ENCODE data around the gene TGFBR3L.
A peak's percentile ranks its signal among the peaks of the same experiment; 100 is the strongest.
"Not testable (repeated sequence)": the region's sequence is repeated elsewhere in the genome, so short reads cannot be mapped to it uniquely, and the experiment has no call there.

Gene TGFBR3L

GRCh38 chr19:7918615-7919421, 4.2 kb downstream of the TGFBR3L start:
- no peak for DNase-seq

GRCh38 chr19:7919610-7920518, 5.2 kb downstream of the TGFBR3L start, which contains the start of gene SNAPC2:
Gene SNAPC2, plus strand, starts transcription at chr19:7920338. Its CDS starts 29 bp downstream, at chr19:7920367.
- DNase-seq = peak; percentile 86 to 90

GRCh38 chr19:7920519-7921301, 6.1 kb downstream of the TGFBR3L start:
- DNase-seq = peak; percentile 87 to 97

GRCh38 chr19:7921302-7921966, 6.8 kb downstream of the TGFBR3L start:
- no peak for DNase-seq

- DNase-seq = no peak
These were observed 7.6 kb downstream of the TGFBR3L start for GRCh38 chr19:7921967-7922835.

GRCh38 chr19:7922836-7923195, 8.2 kb downstream of the TGFBR3L start:
- no peak for DNase-seq

- no peak for DNase-seq
These were observed 8.9 kb downstream of the TGFBR3L start for GRCh38 chr19:7923295-7924191.

- DNase-seq = no peak
These were observed 9.6 kb downstream of the TGFBR3L start for GRCh38 chr19:7924241-7924640.

- DNase-seq = no peak
These were observed 10.1 kb downstream of the TGFBR3L start for GRCh38 chr19:7924651-7925170.

- DNase-seq = peak; percentile 54 to 71
These were observed 10.7 kb downstream of the TGFBR3L start for GRCh38 chr19:7925171-7925851.

GRCh38 chr19:7926021-7926726, 11.5 kb downstream of the TGFBR3L start, which contains the start of gene CTXN1:
Gene CTXN1, minus strand, starts transcription at chr19:7926135. Its CDS starts 597 bp downstream, at chr19:7925538.
- peak in 1 of 2 experiments; percentile 18 for DNase-seq

GRCh38 chr19:7926727-7927604, 12.3 kb downstream of the TGFBR3L start:
- no peak for DNase-seq

- DNase-seq = no peak
These were observed 13.1 kb downstream of the TGFBR3L start for GRCh38 chr19:7927605-7928333.

GRCh38 chr19:7928334-7928706, 13.7 kb downstream of the TGFBR3L start:
- no peak for DNase-seq

GRCh38 chr19:7928741-7929701, 14.4 kb downstream of the TGFBR3L start:
- peak in 1 of 2 experiments; percentile 43 for DNase-seq

GRCh38 chr19:7930030-7930429, 15.4 kb downstream of the TGFBR3L start:
- DNase-seq = not testable (repeated sequence)

Data from SW 1271 (cell line).